Uterus (tissue), 2 donors: Measurements from ENCODE around the gene PTPRG.

Experiments
- CTCF ChIP-seq, 4 experiments: fragments of 200-600 bp in 2 of 4; fragments of 450-650 bp in 2 of 4; sonication (generic) in 2 of 4; IDR thresholded peaks; one replicate each; pipeline ENCODE4 v1.5.1; 2016 to 2019; ENCODE audit warnings: antibody characterized with exemption in 4 of 4, mild to moderate bottlenecking in 2 of 4, moderate library complexity in 1 of 4
- POLR2A ChIP-seq, 2 donors: fragments of 450-650 bp; IDR thresholded peaks; one replicate each; pipeline ENCODE4 v1.6.1; 2016; ENCODE audit warnings: antibody characterized with exemption in 2 of 2, mild to moderate bottlenecking in 1 of 2, moderate library complexity in 1 of 2

- TF ChIP-seq POLR2A (IDR thresholded peaks at IDR 0.05): no peak
- no peak for TF ChIP-seq CTCF (IDR thresholded peaks at IDR 0.05)
Measured at GRCh38 chr3:61794961-61795360, 233.6 kb downstream of the PTPRG start.
